M059J (cell line): ENCODE results near the gene FRYL. TPM values are rescaled to one million over a fixed set of nuclear protein-coding genes. Genes with fewer than 3 reads are reported as not detected.
"Not testable (repeated sequence)": the region's sequence is repeated elsewhere in the genome, so short reads cannot be mapped to it uniquely, and the experiment has no call there.

Source experiments
- DNase-seq: peaks from one replicate; pipeline ENCODE4 v3.0.0-alpha.2; 2012; ENCODE audit warnings: low read depth
- total RNA-seq: library from RNA; depleted of rRNA; stranded (reverse); fragments of >200 nt; shearing (Covaris generic); gene quantifications from 2 replicates; pipeline ENCODE4 v1.2.3, GENCODE V29; 2014

The FRYL gene
- total RNA-seq, 1 experiment from 2014 or later: 46.7 TPM

DNA sequence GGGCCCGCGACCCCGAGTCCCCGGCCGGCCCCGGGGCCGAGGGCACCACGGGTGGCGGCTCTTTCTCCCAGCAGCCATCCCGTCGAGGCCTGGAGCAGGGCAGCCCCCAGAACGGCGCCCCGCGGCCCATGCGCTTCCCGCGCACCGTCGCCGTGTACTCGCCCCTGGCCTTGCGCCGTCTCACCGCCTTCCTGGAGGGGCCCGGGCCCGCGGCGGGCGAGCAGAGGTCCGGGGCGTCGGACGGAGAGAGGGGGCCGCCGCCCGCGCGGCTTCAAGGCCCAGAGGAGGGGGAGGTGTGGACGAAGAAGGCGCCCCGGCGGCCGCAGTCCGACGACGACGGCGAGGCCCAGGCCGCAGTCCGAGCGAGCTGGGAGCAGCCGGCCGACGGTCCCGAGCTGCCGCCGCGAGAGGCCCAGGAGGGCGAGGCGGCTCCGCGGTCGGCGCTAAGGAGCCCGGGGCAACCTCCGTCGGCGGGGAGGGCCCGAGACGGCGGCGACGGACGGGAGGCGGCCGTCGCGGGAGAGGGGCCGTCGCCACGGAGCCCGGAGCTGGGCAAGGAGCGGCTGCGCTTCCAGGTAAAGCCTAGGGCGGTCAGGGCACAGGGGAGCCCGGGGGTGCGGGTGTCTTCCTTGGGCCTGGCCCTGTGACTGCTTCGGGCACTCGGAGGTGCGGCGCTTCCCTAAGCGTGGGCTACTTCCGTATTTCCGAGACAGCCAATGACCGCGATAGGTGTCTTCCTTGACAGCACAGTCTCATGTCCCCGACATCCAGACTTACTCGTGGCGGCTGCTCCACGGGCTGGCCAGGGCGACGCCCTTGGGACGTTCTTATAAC is 289.2 kb downstream of the FRYL start:
- DNase-seq: no peak

DNA sequence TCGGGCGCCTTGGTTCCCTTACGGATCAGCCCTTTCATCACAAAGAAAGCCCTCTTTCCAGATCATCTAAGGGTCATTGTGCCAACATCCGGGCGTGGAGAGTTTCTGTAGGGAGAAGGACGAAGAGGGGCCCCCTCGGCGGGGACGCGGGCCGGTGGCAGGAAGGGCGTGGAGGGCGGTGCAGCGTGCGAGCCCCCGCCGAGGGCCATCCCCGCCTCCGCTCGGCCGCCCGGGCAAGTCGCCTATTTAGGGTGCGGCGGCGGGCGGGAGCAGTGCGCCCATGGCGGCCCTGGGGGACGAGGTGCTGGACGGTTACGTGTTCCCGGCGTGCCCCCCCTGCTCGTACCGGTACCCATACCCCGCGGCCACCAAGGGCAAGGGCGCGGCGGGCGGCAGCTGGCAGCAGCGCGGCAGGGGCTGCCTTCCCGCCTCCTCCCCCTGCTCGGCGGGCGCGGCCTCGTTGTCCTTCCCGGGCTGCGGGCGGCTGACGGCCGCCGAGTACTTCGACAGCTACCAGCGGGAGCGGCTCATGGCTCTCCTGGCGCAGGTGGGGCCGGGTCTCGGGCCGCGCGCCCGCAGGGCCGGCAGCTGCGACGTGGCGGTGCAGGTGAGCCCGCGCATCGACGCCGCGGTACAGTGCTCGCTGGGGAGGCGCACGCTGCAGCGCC is 289.9 kb downstream of the FRYL start, which contains the start of gene ZAR1:
Gene ZAR1 (plus strand): TSS at position 241 of the 668 bp plus-strand sequence. CDS start 40 bp downstream, at position 281.
- DNase-seq: no peak

DNA sequence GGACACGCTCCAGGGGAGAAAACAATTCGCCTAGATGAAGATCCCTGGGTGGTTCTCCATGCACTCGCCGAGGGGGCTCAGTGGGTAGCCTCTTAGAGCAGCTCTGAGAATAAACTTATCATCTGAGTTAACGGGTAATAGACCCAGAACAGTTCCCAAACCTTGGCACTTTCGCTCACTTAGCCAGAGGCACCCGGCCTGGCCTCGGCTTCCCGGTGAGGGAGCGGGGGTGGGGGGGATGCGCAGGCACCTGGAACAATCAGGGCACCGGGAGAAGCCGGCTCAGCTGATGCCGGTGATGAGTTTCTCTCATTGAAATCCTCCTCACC is 290.4 kb downstream of the FRYL start:
- DNase-seq: no peak

DNA sequence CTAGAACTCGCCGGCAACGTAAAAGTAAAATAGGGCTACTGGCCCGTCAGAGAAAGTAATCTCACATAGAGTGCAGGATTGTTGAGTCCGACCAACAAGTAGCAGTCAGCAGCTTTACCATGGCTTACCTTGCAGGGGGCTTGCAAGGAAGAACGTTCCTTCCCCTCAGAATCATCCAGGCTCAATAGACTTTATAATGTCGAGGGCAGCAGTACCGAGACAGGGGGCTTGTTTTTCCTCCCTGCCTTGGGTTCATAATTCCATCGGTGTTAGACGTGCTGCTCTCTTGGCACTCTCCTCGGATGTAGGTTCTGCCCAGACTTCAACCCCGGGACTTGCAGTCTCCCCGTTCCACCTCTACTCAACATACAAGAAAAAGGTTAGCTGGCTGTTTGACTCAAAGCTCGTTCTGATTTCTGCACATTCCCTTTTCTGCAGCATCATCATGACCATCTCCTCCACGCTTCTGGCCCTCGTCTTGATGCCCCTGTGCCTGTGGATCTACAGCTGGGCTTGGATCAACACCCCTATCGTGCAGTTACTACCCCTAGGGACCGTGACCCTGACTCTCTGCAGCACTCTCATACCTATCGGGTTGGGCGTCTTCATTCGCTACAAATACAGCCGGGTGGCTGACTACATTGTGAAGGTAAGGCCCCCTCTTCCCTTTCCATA is 295.4 kb downstream of the FRYL start:
- DNase-seq: no peak

DNA sequence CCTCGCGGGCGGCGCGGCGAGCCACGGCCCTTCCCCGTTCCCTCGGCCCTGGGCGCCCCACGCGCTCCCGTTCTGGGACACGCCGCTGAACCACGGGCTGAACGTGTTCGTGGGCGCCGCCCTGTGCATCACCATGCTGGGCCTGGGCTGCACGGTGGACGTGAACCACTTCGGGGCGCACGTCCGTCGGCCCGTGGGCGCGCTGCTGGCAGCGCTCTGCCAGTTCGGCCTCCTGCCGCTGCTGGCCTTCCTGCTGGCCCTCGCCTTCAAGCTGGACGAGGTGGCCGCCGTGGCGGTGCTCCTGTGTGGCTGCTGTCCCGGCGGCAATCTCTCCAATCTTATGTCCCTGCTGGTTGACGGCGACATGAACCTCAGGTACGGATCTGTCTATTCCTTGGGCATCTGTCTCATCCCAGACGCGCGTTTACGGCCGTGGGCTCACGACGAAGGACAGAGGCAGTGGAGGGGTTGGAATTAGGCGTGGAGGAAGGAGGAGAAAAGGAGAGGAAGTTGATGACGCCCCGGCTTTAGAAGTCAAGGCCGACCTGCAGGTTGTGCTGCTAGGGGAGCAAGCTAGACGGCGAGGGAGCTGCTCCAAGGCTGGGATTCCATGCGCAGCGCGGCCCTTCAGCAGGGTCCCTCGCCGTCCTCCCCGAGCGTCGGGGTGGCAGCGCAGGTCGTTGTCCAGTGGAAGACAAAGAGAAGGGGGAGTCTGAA is 296.1 kb downstream of the FRYL start:
- no peak for DNase-seq

DNA sequence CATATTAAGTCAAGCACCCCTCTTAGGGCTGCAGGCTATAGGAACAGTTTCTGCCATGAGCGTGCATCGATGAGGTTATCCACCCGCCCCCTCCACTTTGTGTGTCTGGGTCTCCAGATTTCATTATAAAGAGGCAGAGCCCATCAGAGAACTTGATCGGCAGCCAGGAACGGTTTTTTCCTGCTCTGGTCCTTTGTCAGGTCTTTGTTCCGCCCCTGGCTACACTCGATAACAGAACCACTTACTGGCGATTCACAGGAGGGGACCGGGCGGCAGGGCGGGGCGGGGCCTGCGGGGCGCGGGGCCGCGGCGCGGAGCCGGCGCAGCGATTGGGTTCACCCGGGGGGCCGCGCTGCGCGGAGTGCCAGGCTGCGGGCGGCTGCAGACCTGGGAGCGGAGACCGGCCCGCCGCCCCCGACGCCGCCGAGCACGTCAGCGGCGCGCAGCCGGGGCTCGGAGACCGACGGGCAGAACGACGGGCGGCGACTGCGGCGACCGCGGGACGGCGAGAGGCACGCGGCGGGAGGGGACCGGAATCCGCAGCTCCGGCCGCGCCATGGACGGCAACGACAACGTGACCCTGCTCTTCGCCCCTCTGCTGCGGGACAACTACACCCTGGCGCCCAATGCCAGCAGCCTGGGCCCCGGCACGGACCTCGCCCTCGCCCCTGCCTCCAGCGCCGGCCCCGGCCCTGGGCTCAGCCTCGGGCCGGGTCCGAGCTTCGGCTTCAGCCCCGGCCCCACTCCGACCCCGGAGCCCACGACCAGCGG is 296.9 kb downstream of the FRYL start, which contains the start of gene SLC10A4:
Gene SLC10A4 (plus strand): TSS at position 338 of the 771 bp plus-strand sequence. CDS start 219 bp downstream, at position 557.
- peak; percentile 37 for DNase-seq

DNA sequence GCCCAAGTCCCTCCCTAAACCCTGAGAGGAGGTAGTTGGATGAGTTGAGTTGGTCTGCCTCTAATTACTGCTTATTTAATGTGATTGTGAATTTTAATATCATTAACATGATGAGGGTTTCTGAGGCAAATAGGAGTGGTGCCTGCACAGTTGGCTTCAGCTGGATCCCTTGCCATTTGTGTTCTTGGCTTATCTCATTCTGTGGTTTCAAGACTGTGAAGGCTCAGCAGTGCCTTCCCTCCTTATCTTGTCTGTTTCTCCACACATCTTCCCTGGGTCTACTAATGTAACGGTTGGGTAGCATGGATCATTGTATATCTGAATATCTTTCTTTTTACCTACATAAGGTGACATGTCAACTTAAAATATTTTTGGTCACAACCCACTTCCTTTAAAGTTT is 298.5 kb downstream of the FRYL start:
- DNase-seq: no peak

DNA sequence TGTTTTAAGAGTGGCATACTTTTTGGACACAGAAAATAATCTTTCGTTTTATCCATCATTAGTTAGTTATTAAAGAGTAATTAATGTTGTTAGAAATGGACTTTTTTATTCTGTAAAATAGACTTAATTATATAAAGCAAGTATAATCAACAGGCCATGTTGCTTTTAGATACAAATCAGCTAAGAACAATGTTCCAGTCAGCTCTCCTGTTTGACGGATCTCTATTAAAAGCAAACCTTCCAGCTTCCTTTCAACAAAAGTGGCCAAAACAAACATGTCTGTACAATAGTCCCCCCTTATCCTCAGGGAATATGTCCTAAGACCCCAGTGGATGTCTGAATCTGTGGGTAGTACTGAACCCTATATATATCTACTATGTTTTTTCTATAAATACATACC is 301.8 kb downstream of the FRYL start:
- DNase-seq: no peak

DNA sequence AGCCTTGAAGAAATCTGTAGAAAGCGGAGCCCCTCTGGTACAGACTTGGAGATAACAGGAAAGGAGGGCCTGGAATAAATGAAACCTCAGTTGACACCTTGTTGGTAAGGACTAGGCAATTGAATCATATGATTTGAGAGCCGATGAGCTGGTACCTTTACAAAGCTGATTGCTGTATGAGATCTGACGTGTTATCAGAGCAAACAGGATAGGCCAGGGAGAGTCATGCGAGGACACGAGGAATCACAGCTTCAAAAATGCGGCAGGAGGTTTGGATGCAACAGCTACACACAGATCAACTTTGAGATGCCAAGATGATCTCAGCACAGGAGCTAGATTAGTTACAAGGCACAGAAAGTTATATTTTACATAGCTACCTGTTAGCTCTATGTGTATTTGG is 304.3 kb downstream of the FRYL start:
- no peak for DNase-seq

DNA sequence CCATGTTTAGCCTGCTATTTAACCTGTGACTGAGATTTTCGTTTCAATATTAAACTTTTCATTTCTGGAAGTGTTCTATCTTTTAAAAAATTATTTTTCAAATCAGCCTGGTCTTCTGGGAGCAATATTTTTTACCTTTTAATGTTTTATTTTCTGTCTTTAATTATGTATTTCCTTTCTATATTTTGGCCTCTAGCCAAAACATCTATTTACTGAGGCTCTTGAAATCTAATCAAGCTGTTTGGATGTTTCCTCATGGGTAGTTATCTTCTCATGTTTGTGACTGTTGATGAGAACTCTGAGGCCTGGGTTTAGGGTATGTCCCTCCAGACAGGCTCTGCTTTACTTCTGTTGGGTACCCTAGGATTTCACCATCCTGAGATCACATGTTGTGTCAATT is 307.3 kb downstream of the FRYL start:
- no peak for DNase-seq

DNA sequence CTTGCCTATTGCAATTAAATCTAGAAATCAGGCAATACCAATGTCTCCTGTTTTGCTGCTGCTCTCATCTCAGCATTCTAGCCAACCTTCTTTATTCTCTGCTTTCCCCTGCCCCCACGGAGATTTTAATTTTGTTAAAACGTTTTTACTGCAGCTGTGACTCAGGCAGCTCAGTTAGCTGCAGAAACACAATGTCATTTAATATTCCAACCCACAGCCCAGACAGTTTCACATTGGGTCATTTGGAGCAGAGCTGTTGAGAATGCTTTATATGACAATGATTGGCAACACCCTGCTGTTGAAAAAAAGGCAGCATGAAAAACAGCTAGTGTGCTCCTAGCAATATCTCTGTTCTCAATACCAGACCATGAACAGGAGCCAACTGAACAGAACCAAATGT is 309.5 kb downstream of the FRYL start:
- DNase-seq: peak; percentile 30

DNA sequence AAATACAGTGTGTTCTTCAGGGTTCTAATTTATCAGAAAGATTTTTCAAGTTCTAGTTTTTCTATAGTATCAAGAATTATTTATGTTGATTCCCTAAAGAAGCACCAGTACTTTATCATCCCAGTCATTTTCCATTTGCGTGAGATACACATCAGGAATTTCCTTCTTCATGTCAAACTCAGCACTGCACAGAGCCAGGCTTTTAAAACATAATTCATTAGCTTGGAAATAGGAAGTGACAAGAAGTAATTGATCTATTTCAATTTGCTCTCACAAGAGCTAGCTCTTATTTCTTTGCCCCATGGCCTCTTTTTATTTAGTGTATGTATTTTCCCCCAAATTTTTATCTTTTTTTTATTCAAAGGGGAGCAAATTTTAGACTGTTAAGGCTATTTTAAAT is 309.9 kb downstream of the FRYL start:
- DNase-seq: no peak

DNA sequence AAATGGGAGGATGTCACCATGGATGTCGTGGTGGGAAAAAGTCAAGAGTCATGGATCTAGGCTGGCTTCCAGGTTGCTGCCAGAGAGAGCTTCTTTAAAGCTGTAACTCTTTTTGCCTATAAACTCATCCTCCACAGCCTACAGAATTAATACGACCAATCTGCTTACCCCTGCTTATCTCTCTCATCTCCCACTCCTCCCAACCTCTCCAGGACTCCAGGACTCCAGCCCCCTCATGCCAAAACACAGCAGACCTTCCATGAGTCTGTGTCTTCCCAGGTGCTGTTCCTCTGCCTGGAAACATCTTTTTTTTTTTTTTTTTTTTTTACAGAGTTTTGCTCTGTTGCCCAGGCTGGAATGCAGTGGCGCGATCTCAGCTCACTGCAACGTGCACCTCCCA is 312.2 kb downstream of the FRYL start:
- DNase-seq: no peak

DNA sequence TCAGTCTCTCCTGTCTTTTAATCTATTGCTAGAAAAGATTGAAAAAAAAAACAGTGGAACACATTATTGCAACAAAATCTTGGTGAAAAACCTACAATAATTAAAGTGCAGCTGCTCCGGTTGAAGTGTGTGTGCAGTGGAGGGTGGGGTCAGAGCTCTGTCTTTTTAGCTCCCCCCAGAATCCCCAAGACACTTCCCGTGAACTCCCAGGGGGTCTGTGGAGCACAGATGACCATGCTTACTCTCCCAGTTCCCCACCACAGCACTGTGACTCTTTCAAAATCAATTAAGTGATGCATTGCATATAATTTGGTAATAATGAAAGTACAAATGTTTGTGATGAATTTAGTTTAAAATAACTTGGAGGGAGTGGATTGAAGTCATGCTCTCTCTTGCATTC is 312.6 kb downstream of the FRYL start:
- DNase-seq: no peak

DNA sequence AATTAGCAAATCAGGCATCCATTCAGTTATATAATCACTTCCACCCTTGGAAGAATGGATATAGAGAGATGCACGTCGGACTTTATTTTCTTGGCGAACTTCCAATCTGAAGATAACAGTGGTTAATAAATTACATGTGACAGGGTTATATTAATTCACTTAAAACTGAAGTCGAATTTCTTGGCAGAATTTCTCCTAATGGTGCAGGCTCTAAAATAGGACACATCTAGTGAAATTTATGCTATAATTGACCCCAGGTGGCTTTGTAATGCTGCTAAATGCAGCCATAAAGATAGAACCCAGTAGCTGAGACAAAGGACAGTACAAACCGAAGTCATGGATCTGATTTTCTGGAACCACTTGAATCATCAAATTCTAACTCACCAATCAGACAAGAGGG is 317.7 kb downstream of the FRYL start:
- no peak for DNase-seq

DNA sequence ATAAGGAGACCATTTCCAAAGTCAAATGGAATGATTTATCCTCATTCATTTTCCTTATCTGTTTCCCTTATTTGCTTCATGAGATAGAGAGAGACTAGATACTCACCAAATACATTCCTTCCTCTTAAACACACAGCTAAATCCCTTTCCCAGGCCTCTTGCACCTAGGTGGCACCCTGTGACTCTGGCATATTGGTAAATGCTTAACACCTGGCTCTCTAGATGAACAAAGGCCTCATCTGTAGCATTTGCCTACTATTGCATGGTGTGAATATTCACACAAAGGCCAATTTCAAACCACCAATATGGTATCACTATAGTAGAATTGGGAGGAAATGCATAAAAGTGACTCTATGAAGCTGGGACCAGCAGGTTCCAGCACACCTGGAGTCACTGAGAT is 319.1 kb downstream of the FRYL start:
- DNase-seq: no peak

DNA sequence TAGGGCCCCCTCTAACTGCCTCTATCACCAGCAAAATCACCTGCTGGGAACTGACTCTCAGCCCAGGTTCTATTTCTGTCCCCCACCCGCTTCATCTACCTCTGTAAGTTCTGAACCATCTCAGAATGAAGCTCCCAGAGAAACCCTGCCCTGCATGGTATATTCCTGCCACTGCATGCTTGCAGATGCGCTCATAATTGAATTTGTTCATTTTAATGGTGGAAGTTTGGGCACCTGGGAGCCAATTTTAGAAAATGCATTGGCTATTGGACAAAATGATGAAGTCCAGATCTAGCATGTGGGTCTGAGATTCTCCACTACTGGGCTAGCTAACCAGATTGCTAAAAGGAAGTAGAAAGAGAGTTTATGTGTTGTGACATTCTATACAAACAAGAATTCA is 325.5 kb downstream of the FRYL start:
- DNase-seq: no peak

DNA sequence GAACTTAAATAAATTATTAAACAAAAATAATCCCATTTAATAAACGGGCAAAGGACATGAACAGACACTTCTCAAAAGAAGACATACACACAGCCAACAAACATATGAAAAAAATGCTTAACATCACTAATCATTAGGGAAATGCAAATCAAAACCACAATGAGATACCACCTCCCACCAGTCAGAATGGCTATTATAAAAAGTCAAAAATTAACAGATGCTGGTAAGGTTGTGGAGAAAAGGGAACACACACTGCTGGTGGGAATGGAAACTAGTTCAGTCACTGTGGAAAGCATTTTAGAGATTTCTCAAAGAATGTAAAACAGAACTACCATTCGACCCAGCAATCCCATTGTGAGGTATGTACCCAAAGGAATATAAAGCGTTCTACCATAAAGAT is 328.4 kb downstream of the FRYL start:
- DNase-seq: not testable (repeated sequence)

DNA sequence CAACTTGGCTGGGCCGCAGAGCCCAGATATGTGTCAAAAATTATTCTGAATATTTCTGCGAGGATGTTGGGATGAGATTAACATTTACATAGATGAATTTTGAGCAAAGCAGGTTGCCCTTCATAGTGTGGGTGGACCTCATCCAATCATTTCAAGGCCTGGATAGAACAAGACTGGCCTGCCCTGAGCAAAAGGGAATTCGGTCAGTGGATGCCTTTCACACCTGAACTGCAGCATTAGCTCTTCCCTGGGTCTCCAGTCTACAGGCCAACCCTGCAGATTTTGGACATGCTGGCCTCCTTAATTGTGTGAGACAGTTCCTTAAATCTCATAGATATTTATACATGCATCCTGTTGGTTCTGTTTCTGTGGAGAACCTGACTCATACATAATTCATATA is 329.3 kb downstream of the FRYL start:
- DNase-seq: no peak

DNA sequence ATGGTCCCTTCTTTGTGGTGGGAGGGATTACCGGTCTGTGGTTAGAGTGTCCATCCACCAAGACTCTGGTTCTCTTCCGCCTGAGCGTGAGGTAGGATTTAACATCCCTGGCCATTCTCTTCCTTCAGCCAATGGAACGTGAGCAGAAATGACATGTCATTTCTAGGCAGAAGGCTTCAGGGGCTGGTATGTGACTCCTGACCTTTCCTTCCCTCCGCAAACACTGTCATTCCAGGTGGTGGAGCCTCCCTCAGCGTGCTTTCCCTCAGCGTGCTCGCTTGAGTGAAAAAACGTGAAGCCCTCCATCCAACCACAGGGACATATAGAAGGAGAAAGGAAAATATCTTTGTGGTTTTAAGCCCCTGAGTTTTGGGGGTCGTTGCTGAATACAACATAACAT is 330.9 kb downstream of the FRYL start:
- DNase-seq: no peak
